Neural cell (in vitro differentiated cells): Measurements from ENCODE around the gene ZNF253.

Experiments used
- CTCF ChIP-seq: fragments of 450-650 bp; IDR thresholded peaks from 2 replicates; pipeline ENCODE4 v1.5.1; 2014; ENCODE audit warnings: antibody characterized with exemption, mild to moderate bottlenecking, moderate library complexity; ENCODE audit not compliant: poor library complexity, severe bottlenecking
- EP300 ChIP-seq: fragments of 450-650 bp; conservative IDR thresholded peaks from 2 replicates; pipeline ENCODE4 v1.6.1; 2014; ENCODE audit warnings: antibody characterized with exemption, mild to moderate bottlenecking, moderate library complexity; ENCODE audit not compliant: poor library complexity, severe bottlenecking
- EZH2 ChIP-seq: fragments of 200-600, 300-800 bp; shearing (Covaris generic), sonication (generic); IDR thresholded peaks from 2 replicates; pipeline ENCODE4 v1.6.1; 2014; ENCODE audit warnings: antibody characterized with exemption, low read length, borderline replicate concordance, mild to moderate bottlenecking; ENCODE audit not compliant: insufficient read depth, poor library complexity, severe bottlenecking
- POLR2AphosphoS5 ChIP-seq: IDR thresholded peaks from 2 replicates; pipeline ENCODE4 v1.6.1; 2012

GRCh38 chr19:19823916-19824315 is 41.8 kb upstream of the ZNF253 start:
- TF ChIP-seq CTCF (no peak), EP300 (no peak), EZH2 (no peak), POLR2AphosphoS5 (no peak)
